GM18870 (cell line): Measurements from ENCODE around the gene CDH4.
"Not testable (repeated sequence)": the region's sequence is repeated elsewhere in the genome, so short reads cannot be mapped to it uniquely, and the experiment has no call there.

ENCODE experiments used
- ATAC-seq: cut with Tn5 transposase; IDR thresholded peaks from one replicate; pipeline ENCODE4 v1.9.1; 2021; ENCODE audit warnings: moderate library complexity; ENCODE audit not compliant: unreplicated experiment

Gene CDH4

DNA sequence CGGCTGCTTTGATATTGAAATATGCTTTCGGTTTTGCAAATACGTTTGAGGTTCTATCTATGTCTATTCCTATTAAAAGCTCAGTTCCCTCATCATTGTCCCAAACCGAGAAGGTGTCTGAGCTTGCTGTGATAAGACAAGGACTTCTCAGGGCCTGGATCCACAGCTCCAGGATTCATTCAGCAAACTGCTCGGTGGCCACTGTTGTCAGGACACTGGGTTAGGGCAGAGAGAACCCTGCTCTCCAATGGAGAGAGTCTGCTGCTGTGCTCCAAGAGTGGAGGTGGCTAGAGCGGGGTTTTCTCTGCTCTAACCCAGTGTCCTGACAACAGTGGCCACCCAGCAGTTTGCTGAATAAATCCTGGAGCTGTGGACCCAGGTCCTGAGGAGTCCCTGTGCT is 198.5 kb downstream of the CDH4 start:
- no peak for ATAC-seq

DNA sequence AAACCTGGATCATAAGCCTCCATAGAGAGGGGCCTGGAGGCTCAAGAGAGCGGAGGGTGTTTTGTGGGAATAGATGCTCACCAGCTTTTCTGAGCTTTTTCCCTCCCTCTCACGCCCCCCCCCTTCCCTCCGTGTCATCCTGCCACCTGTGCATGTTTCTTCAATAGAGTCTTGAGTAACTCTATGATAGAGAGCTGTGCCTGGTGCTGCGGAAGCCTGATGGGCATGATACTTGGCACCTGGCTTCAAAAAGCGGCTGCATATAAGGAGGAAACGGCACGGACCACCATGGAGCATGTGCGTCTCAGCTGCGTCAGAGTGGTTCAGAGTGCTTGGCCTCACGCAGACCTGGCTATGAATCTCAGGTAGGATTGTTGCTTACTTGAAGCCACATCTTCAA is 198.9 kb downstream of the CDH4 start:
- ATAC-seq = no peak

DNA sequence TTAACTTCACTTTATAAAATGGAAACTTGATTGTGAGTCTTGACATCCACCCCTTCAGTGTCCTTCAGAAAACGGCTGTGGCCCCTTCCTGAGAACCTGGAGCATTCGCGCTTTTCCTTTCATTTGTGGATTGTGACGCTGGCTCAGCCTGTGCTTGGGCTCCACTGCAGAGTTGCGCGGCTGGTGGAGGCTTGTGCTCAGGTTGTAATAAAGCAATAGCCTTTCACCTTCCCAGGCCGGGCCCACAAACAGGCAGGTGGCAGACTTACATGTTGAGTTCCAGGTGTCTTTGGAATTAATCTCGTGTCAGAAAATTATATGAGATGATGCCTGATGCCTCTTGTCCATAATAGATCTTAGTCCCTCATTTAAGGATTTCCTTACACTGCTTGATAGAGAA is 199.9 kb downstream of the CDH4 start:
- ATAC-seq = no peak

- no peak for ATAC-seq
These were observed 201.2 kb downstream of the CDH4 start for GRCh38 chr20:61453219-61453618.

- ATAC-seq = not testable (repeated sequence)
These were observed 201.6 kb downstream of the CDH4 start for GRCh38 chr20:61453623-61454022.

- ATAC-seq = no peak
These were observed 202.0 kb downstream of the CDH4 start for GRCh38 chr20:61454053-61454452.

DNA sequence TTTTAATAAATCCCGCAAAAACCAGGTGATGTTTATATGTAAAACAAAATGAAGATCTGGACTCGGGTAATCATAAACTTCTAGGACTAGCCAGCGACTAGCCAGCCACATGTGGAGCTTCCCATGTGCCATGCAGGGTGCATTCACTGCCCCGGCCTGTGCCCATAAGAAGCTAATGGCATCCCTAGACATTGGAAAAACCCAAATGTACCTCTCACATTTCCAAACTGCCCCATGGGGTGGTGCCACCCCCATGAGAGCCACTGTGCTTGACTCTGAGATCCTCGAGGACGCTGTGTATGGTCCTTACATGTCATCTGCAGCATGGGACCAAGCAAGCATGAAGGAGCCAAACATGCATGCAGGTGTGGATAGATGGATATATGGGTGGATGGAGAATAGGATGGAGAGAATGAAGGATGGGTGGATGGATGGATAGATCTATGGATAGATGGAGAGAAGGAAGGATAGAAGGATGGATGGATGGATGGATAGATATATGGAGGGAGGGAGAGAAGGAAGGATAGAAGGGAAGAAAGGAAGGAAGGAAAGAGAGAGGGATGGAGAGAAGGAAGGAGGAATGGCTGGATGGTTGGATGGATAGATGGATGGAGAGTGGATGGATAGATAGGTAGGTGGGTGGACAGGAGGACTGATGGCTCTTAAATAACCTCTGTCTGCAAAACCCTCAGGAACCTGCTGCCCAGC is 203.6 kb downstream of the CDH4 start:
- no peak for ATAC-seq

DNA sequence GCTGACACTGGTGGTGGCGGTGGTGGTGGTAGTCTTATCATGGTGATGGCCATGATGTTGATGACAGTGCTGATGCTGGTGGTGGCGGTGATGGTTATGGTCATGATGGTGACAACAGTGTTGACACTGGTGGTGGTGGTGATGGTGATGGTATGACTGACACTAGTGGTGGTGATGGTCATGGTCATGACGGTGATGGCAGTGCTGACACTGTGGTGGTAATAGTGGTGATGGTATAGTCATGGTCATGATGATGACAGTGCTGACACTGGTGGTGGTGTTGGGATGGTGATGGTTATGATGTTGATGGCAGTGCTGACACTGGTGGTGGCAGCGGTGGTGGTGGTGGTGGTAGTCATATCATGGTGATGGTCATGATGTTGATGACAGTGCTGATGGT is 205.7 kb downstream of the CDH4 start:
- ATAC-seq = no peak

DNA sequence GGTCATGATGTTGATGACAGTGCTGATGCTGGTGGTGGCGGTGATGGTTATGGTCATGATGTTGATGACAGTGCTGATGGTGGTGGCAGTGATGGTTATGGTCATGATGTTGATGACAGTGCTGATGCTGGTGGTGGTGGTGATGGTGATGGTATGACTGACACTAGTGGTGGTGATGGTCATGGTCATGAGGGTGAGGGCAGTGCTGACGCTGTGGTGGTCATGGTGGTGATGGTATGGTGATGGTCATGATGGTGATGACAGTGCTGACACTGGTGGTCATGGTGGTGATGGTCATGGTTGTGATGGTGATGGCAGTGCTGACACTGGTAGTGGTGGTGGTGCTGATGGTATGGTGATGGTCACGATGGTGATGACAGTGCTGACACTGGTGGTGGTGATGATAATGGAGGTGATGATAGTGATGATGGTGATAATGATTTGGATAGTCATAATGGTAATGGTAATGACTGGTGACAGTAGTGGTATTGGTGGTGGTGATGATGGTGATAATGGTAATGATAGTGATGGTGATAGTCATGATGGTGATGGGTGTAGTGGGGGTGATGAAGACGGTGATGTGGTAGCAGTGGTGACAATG is 206.2 kb downstream of the CDH4 start:
- no peak for ATAC-seq

DNA sequence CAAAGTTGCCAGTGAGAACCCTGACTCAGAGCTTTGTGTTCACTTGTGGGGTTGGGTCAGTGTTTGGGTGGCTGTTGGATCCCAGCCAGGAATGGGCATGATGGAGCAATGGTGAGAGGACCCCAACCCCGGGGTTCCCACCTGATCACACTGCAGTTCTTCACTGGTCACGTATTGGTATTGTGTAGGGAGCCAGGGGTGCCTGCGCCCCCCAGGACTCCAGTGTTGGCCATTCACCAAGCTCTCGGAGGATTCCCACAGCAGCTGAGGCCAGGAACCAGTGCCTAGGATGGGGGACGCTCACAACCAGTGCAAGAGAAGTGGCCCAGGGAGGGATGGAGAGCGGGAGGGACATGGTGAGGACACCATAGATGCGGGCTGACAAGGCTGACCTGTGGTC is 207.2 kb downstream of the CDH4 start:
- no peak for ATAC-seq

DNA sequence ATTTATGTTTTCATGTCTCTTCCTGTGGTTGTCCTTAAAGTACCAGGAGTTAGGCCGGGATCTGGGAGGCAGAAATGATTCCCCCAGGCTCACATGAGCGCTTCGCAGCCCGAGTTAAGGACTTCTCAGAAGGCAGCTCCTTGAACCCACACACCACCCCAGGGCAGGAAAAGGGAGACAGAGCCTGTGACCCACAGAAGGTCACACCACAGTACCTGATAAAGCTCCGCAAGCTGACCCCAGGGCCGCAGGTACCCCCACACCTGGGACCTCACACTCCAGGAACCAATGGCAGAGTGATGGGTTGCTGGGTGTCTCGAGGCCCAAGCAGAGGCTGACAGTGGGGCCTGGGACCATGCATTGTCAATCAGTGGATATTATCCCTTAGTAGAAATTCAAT is 207.6 kb downstream of the CDH4 start:
- ATAC-seq = no peak

- ATAC-seq = no peak
These were observed 208.4 kb downstream of the CDH4 start for GRCh38 chr20:61460261-61461052.

- no peak for ATAC-seq
These were observed 209.4 kb downstream of the CDH4 start for GRCh38 chr20:61461461-61461860.

DNA sequence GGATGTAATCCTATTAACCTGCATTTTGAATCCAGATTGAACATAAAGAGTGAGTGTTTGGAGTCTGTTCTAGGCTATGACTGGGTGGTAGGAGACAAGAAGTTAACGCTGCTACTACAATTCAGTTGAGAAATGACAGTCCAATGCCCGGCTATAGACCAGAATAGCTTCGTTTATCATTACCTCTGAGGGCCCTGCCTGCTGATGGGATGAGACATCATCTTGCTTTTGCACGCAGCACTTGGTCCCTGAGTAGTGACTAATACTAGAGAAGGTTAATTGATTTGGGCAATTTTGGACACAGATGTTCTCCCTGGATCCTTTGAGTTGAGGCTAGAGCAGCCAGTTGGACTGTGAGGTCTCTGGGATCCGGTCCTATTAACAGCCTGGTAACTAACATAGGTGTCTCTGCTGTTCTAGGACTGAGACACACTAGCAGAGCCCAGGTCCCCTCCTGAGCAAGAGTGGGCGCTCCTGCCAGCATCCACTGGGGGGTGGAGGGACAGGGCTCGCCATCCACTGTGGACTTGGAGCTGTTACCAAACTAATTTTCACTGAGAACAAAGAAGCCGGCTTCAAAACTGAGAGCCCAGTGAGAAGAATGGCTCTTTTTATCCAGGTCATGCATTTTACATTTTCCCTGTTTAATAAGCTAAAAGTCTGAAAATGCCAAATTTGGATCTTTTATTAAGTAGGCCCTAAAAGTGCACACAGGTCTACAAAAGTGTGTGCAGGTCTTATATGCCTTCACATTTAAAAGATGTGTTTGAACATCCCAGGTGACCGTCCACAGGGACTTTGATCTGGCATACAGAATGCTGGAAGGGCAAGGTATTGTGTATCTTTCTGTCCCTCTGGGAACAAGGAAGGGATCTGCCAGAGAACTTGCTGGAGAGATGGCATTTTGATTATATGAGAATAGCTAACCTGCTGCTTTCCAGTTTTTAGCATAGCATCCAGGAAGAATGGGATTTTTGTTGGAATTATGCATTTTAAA is 212.5 kb downstream of the CDH4 start:
- ATAC-seq = no peak

DNA sequence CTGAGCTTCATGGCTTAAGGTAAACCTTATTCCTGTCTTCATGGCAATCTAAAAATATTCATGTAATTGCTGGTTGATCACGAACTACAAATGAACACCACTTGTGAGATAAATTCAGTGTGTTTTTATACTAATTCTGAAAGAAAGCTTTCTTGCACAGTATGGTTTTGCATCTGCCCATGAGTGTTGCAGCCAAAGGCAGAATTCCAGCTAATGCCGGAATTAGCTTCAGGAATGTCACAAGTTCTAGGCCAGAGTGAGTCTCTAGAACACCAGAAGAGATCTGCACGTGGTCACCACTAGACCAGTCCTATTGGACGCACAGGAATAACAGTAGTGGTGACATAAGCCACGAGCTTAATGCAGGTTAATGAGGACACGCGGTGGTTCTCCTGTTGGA is 223.7 kb downstream of the CDH4 start:
- no peak for ATAC-seq

DNA sequence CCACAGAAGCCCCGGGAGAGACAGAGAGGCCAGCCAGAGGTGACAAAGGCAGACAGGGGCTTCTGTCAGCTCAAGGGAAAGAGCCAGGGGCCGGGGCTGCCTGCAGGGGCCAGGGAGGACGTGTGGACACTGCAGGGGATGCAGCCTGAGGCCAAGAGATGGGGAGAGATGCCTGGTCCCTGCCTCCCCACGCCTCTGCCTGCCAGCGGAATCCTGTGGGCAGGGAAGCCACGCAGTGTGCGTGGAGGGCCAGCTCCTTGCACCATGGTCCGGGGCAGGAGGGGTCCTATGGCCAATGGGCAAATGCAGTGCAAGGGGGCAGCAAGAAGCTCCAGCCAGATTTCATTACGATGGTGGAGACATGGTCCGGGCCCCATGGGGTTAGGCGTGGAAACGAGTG is 224.9 kb downstream of the CDH4 start:
- ATAC-seq = no peak

DNA sequence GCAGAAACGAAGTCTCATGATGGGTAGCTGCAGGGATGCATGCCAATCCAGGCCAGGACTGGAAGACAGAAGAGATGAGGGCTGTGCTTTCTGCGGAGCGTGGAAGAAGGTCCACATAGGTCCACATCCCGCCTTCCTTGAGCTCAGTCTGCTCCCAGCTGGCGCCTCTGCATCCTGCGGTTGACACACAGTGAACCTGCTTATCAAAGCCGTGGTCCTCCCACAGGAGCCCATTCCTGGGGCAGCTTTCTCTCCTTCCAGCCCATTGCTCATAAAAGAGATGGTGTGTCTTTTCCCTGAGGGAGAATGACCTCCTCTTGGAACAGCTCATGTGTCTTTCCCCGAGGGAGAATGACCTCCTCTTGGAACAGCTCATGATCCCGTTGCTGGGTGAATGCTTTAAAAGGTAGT is 225.4 kb downstream of the CDH4 start:
- no peak for ATAC-seq

GRCh38 chr20:61478094-61478493 is 226.0 kb downstream of the CDH4 start:
- ATAC-seq = no peak

- ATAC-seq = no peak
These were observed 226.7 kb downstream of the CDH4 start for GRCh38 chr20:61478611-61479305.

- not testable (repeated sequence) for ATAC-seq
These were observed 227.4 kb downstream of the CDH4 start for GRCh38 chr20:61479433-61479832.
